Esophagus squamous epithelium (tissue), 5 donors: ENCODE data around the gene SRPK1. TPM values are rescaled to one million over a fixed set of nuclear protein-coding genes. Genes with fewer than 3 reads are reported as not detected.

Source experiments
- DNase-seq: peaks from one replicate; lab custom pipeline; 2025; lab: John Stamatoyannopoulos, UW
- H3K27ac ChIP-seq, 4 donors: fragments of 200-600 bp; sonication (generic); one replicate each; pipeline ENCODE4 v1.5.1; 2016 to 2019; ENCODE audit warnings: mild to moderate bottlenecking in 1 of 4
- H3K27me3 ChIP-seq, 4 donors: fragments of 200-600 bp; sonication (generic); 1 replicate in 3 of 4; 2 replicates in 1 of 4; pipeline versions ENCODE4 v1.5.1 to v1.6.0; 2017 to 2021; ENCODE audit warnings: antibody characterized with exemption in 1 of 4
- H3K36me3 ChIP-seq, 3 donors: fragments of 200-600 bp; sonication (generic); one replicate each; pipeline ENCODE4 v1.5.1; 2016 to 2019
- H3K4me1 ChIP-seq, 3 donors: fragments of 200-600 bp; sonication (generic); one replicate each; pipeline ENCODE4 v1.5.1; 2017 to 2019
- H3K4me3 ChIP-seq, 4 donors: fragments of 200-600 bp; sonication (generic); 1 replicate in 3 of 4; 2 replicates in 1 of 4; pipeline ENCODE4 v1.5.1; 2016 to 2019; ENCODE audit warnings: mild to moderate bottlenecking in 2 of 4, moderate library complexity in 1 of 4
- H3K9me3 ChIP-seq, 3 donors: fragments of 200-600 bp; sonication (generic); one replicate each; pipeline ENCODE4 v1.5.1; 2016 to 2019
- CTCF ChIP-seq, 6 experiments: fragments of 450-650 bp in 4 of 6; fragments of 200-600 bp in 2 of 6; sonication (generic) in 2 of 6; IDR thresholded peaks; one replicate each; pipeline ENCODE4 v1.5.1; 2016 to 2019; ENCODE audit warnings: antibody characterized with exemption in 6 of 6, mild to moderate bottlenecking in 4 of 6, moderate library complexity in 4 of 6
- POLR2A ChIP-seq, 4 donors: fragments of 450-650 bp; IDR thresholded peaks; one replicate each; pipeline ENCODE4 v1.6.1; 2017; ENCODE audit warnings: antibody characterized with exemption in 4 of 4, mild to moderate bottlenecking in 4 of 4, moderate library complexity in 3 of 4
- WGBS, 2 donors: methylation state at CpG; one replicate each; pipeline ENCODE4 v1.1.5; 2018; 5-methylcytosine and 5-hydroxymethylcytosine counted together
- intact Hi-C: fragments of 100-400 bp; cut with DNase I; formaldehyde crosslinking; loops from one replicate; pipeline ENCODE4 v1.15.0; 2022
- total RNA-seq, 4 donors: library from RNA; depleted of rRNA; stranded (reverse); fragments of >200 nt; gene quantifications; one replicate each; pipeline ENCODE4 v1.1.0, GENCODE V29; 2016
- donor health status: DM: yes; HTN: yes; CAD: no.

The SRPK1 gene
- total RNA-seq, 4 donors from 2014 or later, result 66.1 to 109 (median 86.5) TPM

- H3K27me3 ChIP-seq, result no peaks in the 10 kb centered on the region
- H3K9me3 ChIP-seq, result no peaks in the 10 kb centered on the region
- intact Hi-C loops, result no loop called here
- 69 to 87% methylated on average over 1 of the region's 1 CpG for WGBS, 2 donors
- TF ChIP-seq CTCF (IDR thresholded peaks at IDR 0.05) (no peak), POLR2A (IDR thresholded peaks at IDR 0.05) (no peak)
- peaks cover 0 to 83% (median 3%) of the 10 kb centered on the region in 3 donors for H3K36me3 ChIP-seq
- H3K27ac ChIP-seq, result no peak overlapping the region
- DNase-seq, result no peak
- no peak overlapping the region for H3K4me3 ChIP-seq
- H3K4me1 ChIP-seq, result peaks cover 0 to 13% (median 0%) of the 10 kb centered on the region in 3 donors
These were observed 46.2 kb downstream of the SRPK1 start for GRCh38 chr6:35874730-35875129.

GRCh38 chr6:35859367-35859766, 61.5 kb downstream of the SRPK1 start:
- Histone ChIP-seq H3K9me3 (no peaks in the 10 kb centered on the region), H3K27me3 (no peaks in the 10 kb centered on the region), H3K4me3 (no peak overlapping the region), H3K27ac (no peak overlapping the region), H3K36me3 (peaks cover 3 to 96% (median 15%) of the 10 kb centered on the region in 3 donors), H3K4me1 (no peaks in the 10 kb centered on the region)
- 87 to 91% methylated on average over 4 of the region's 4 CpGs for WGBS, 2 donors
- no peak for DNase-seq
- TF ChIP-seq POLR2A (IDR thresholded peaks at IDR 0.05) (no peak), CTCF (IDR thresholded peaks at IDR 0.05) (no peak)
- intact Hi-C loops, result no loop called here

- TF ChIP-seq CTCF (IDR thresholded peaks at IDR 0.05) (no peak), POLR2A (IDR thresholded peaks at IDR 0.05) (no peak)
These were observed 63.0 kb downstream of the SRPK1 start for GRCh38 chr6:35857853-35858252.

GRCh38 chr6:35856250-35856649, 64.6 kb downstream of the SRPK1 start:
- no peaks in the 10 kb centered on the region for H3K4me1 ChIP-seq
- H3K9me3 ChIP-seq, result no peaks in the 10 kb centered on the region
- H3K4me3 ChIP-seq, result no peak overlapping the region
- DNase-seq, result no peak
- WGBS, 2 donors, result 88 to 100% methylated on average over 1 of the region's 1 CpG
- H3K36me3 ChIP-seq, result peaks cover 6 to 98% (median 15%) of the 10 kb centered on the region in 3 donors
- H3K27ac ChIP-seq, result no peak overlapping the region
- TF ChIP-seq POLR2A (IDR thresholded peaks at IDR 0.05) (no peak), CTCF (IDR thresholded peaks at IDR 0.05) (no peak)
- intact Hi-C loops, result no loop called here
- H3K27me3 ChIP-seq, result no peaks in the 10 kb centered on the region

More at GRCh38 chr6:35857853-35858252, 63.0 kb downstream of the SRPK1 start:
- no peaks in the 10 kb centered on the region for H3K27me3 ChIP-seq
- no peak for DNase-seq
- no peak overlapping the region for H3K4me3 ChIP-seq
- H3K9me3 ChIP-seq, result no peaks in the 10 kb centered on the region
- peaks cover 3 to 96% (median 15%) of the 10 kb centered on the region in 3 donors for H3K36me3 ChIP-seq
- intact Hi-C loops, result no loop called here
- no peaks in the 10 kb centered on the region for H3K4me1 ChIP-seq
- H3K27ac ChIP-seq, result no peak overlapping the region

GRCh38 chr6:35852994-35853393, 67.9 kb downstream of the SRPK1 start:
- Histone ChIP-seq H3K27me3 (no peaks in the 10 kb centered on the region), H3K27ac (no peak overlapping the region), H3K9me3 (peaks cover 0 to 7% (median 0%) of the 10 kb centered on the region in 3 donors), H3K4me3 (no peak overlapping the region), H3K4me1 (no peaks in the 10 kb centered on the region), H3K36me3 (peaks cover 5 to 98% (median 15%) of the 10 kb centered on the region in 3 donors)
- intact Hi-C loops, result no loop called here
- 87 to 95% methylated on average over 4 of the region's 4 CpGs for WGBS, 2 donors
- no peak for DNase-seq
- no peak for TF ChIP-seq CTCF (IDR thresholded peaks at IDR 0.05)
- no peak for TF ChIP-seq POLR2A (IDR thresholded peaks at IDR 0.05)
